Activated CD8-positive, alpha-beta memory T cell treated with anti-CD3 and anti-CD28 coated beads for 36 hours (primary cell): ENCODE measurements around the gene GATAD2A. TPM values are rescaled to one million over a fixed set of nuclear protein-coding genes. Genes with fewer than 3 reads are reported as not detected.

ENCODE experiments used
- CTCF ChIA-PET: fragments of 350-600 bp; sonication (Branson Sonifier 250); formaldehyde crosslinking; loops from one replicate; lab custom pipeline; 2021; ENCODE audit warnings: antibody characterized with exemption; lab: Charles Lee
- POLR2A ChIA-PET: fragments of 350-600 bp; sonication (Branson Sonifier 250); formaldehyde crosslinking; loops from one replicate; lab custom pipeline; 2021; ENCODE audit warnings: antibody characterized with exemption; lab: Charles Lee
- total RNA-seq, 2 experiments: library from RNA; stranded (reverse); gene quantifications; one replicate each; pipeline ENCODE4 v1.2.3, GENCODE V29; 2021

Gene GATAD2A
- total RNA-seq, 2 experiments from 2014 or later, result 188 TPM

GRCh38 chr19:19504754-19505668 is 99.5 kb downstream of the GATAD2A start:
- ChIA-PET CTCF (interaction anchor here (1.0 to 1.1 kb wide), 2 partner anchors 10 to 14 kb away, joined by 3 read pairs; partner anchors contain the start of gene TSSK6), POLR2A (interaction anchor here (0.6 to 0.7 kb wide), 2 partner anchors 30 to 153 kb away, joined by 4 to 5 read pairs; no protein-coding TSS in a partner anchor)

- ChIA-PET POLR2A (no interaction called here), CTCF (no interaction called here)
Measured at GRCh38 chr19:19505669-19506326, 100.3 kb downstream of the GATAD2A start.

- ChIA-PET POLR2A (no interaction called here), CTCF (no interaction called here)
Measured at GRCh38 chr19:19506592-19506991, 101.1 kb downstream of the GATAD2A start.

- POLR2A ChIA-PET, result interaction anchor here (0.5 kb wide), 1 partner anchor 15 kb away, joined by 9 read pairs; no protein-coding TSS in a partner anchor
Measured at GRCh38 chr19:19507354-19507753, 101.9 kb downstream of the GATAD2A start.

GRCh38 chr19:19508217-19508616 is 102.7 kb downstream of the GATAD2A start:
- CTCF ChIA-PET, result interaction anchor here (0.6 to 2.0 kb wide), 2 partner anchors 24 to 121 kb away, joined by 4 to 9 read pairs; no protein-coding TSS in a partner anchor

More at GRCh38 chr19:19507354-19507753, 101.9 kb downstream of the GATAD2A start:
- CTCF ChIA-PET, result interaction anchor here (2.0 kb wide), 1 partner anchor 25 kb away, joined by 9 read pairs; no protein-coding TSS in a partner anchor

GRCh38 chr19:19510432-19510831 is 105.0 kb downstream of the GATAD2A start:
- CTCF ChIA-PET, result interaction anchor here (2.3 kb wide), 1 partner anchor 19 kb away, joined by 15 read pairs; no protein-coding TSS in a partner anchor
- POLR2A ChIA-PET, result no interaction called here

More at GRCh38 chr19:19508217-19508616, 102.7 kb downstream of the GATAD2A start:
- POLR2A ChIA-PET, result no interaction called here

GRCh38 chr19:19513682-19514081 is 108.2 kb downstream of the GATAD2A start:
- ChIA-PET CTCF (no interaction called here), POLR2A (no interaction called here)

- ChIA-PET POLR2A (interaction anchor here (1.5 kb wide), 1 partner anchor 192 kb away, joined by 3 read pairs; no protein-coding TSS in a partner anchor), CTCF (no interaction called here)
Measured at GRCh38 chr19:19514215-19514657, 108.8 kb downstream of the GATAD2A start.

- CTCF ChIA-PET, result interaction anchor here (0.7 to 1.3 kb wide), 2 partner anchors 11 to 25 kb away, joined by 3 to 5 read pairs; no protein-coding TSS in a partner anchor
- POLR2A ChIA-PET, result interaction anchor here (0.7 to 1.5 kb wide), 4 partner anchors 26 to 193 kb away, joined by 3 to 9 read pairs (median 4); no protein-coding TSS in a partner anchor
Measured at GRCh38 chr19:19514881-19515641, 109.6 kb downstream of the GATAD2A start, which contains the start of gene TSSK6. Gene TSSK6, minus strand, starts transcription at chr19:19515548. Its CDS starts 121 bp downstream, at chr19:19515427.

- POLR2A ChIA-PET, result interaction anchor here (0.7 to 1.5 kb wide), 4 partner anchors 27 to 194 kb away, joined by 3 to 9 read pairs (median 4); no protein-coding TSS in a partner anchor
- CTCF ChIA-PET, result interaction anchor here (0.7 to 1.3 kb wide), 3 partner anchors 11 to 38 kb away, joined by 3 to 5 read pairs (median 4); no protein-coding TSS in a partner anchor
Measured at GRCh38 chr19:19515642-19516519, 110.4 kb downstream of the GATAD2A start, which contains the start of gene NDUFA13. Gene NDUFA13, plus strand, starts transcription at chr19:19516225. Its CDS starts 14 bp downstream, at chr19:19516239.

- CTCF ChIA-PET, result interaction anchor here (0.8 to 2.5 kb wide), 4 partner anchors 15 to 112 kb away, joined by 3 to 7 read pairs (median 4); partner anchors contain the start of gene GATAD2A
- POLR2A ChIA-PET, result interaction anchor here (0.7 kb wide), 2 partner anchors 188 to 517 kb away, joined by 4 to 5 read pairs; no protein-coding TSS in a partner anchor
Measured at GRCh38 chr19:19517235-19517619, 111.8 kb downstream of the GATAD2A start.

- ChIA-PET CTCF (no interaction called here), POLR2A (no interaction called here)
Measured at GRCh38 chr19:19520989-19521388, 115.5 kb downstream of the GATAD2A start.

GRCh38 chr19:19523177-19523576 is 117.7 kb downstream of the GATAD2A start:
- POLR2A ChIA-PET, result no interaction called here
- CTCF ChIA-PET, result no interaction called here

- ChIA-PET CTCF (no interaction called here), POLR2A (no interaction called here)
Measured at GRCh38 chr19:19524053-19524452, 118.6 kb downstream of the GATAD2A start.

- POLR2A ChIA-PET, result no interaction called here
- CTCF ChIA-PET, result no interaction called here
Measured at GRCh38 chr19:19525611-19526380, 120.3 kb downstream of the GATAD2A start.
